Astrocyte (in vitro differentiated cells and primary cell): ENCODE measurements around the gene RABGGTA.

Experiments used
- CTCF ChIP-seq: IDR thresholded peaks from 2 replicates; pipeline ENCODE4 v1.5.1; 2011; ENCODE audit warnings: low read depth, mild to moderate bottlenecking, inconsistent platforms, low read length, moderate library complexity; ENCODE audit not compliant: insufficient read depth
- EZH2 ChIP-seq: IDR thresholded peaks from 2 replicates; pipeline ENCODE4 v1.6.1; 2012; ENCODE audit warnings: mild to moderate bottlenecking, low read length, inconsistent platforms; ENCODE audit not compliant: insufficient read depth

- TF ChIP-seq CTCF (peak; percentile 88), EZH2 (no peak)
Observed at GRCh38 chr14:24296341-24297157, 25.2 kb upstream of the RABGGTA start.
